HG03064 (cell line): Measurements from ENCODE around the gene PIAS2.
"Not testable (repeated sequence)": the region's sequence is repeated elsewhere in the genome, so short reads cannot be mapped to it uniquely, and the experiment has no call there.

Source experiments
- ATAC-seq: cut with Tn5 transposase; IDR thresholded peaks from one replicate; pipeline ENCODE4 v1.9.1; 2021; ENCODE audit warnings: low read depth; ENCODE audit not compliant: unreplicated experiment

The PIAS2 gene

GRCh38 chr18:46917108-46917802 lies at the start of gene PIAS2, which contains the start of gene KATNAL2:
PIAS2 (minus strand) TSS chr18:46917507; CDS start chr18:46917345, 162 bp downstream.
KATNAL2 (plus strand) TSS chr18:46917602; CDS start chr18:46946873, 29,271 bp downstream.
- ATAC-seq = peak; percentile 84

- ATAC-seq = not testable (repeated sequence)
Observed at GRCh38 chr18:46966266-46966665, 49.0 kb upstream of the PIAS2 start.

GRCh38 chr18:46964579-46965293 lies 47.4 kb upstream of the PIAS2 start:
- not testable (repeated sequence) for ATAC-seq

DNA sequence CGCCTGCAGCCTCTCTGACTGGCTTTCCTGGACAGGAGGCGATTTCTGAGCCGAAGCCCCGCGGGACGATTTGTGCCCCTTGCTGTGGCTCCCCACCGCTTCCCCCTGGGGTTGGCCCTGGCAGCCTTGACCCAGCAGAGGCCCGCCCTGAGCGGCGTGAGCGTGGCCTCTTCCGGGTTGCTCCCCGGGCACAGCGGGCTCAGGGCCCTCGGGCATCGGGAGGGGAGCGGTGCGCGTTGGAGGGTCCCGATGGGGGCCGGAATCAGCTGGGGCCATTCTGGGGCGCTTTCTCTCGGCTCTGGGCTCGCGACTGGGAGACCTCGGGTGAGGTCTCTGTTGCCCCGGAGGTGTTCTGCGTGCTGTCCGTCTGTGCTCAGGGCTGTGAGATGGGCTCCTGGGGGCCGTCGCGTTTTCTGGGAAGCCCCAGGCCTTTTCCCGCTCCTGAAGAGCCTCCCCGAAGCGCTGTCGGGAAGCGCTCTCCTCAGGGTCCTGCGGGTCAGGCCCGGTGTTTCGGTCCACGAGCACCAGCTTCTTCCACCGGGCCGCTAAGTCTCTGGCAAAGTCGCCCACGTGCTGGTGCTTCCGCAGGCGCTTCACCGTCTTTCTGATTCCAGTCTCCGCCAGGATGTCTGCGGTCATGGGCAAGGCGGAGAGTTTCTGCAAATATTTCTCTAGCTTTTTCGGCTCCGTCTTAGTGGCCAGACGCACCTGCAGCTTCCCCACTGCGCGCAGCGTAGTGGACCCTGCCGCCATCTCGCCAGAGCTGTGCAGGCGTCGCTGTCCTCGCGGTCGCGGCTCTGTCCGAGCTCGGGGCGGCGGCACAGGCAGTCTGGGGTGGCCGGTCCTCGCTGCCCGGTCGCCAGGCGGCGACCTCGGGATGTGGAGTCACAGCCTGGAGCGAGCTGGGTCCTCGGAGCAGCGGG lies 46.6 kb upstream of the PIAS2 start:
- ATAC-seq = not testable (repeated sequence)

DNA sequence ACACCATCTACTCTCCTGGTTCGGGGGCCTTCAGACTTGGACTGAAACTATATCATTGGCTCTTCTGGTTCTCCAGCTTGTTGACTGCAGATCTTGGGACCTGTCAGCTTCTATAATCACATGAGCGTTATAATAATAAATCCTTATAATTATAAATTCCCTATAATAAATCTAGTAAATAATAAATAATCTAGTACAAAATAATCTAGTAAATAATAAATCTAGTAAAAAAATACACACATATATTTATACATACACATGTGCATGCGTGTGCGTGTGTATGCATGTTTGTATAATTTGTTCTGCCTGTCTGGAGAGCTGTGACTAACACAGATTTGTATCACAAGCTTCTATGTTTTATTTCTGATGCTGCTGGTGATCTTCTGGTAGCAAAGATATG lies 40.9 kb upstream of the PIAS2 start:
- no peak for ATAC-seq

DNA sequence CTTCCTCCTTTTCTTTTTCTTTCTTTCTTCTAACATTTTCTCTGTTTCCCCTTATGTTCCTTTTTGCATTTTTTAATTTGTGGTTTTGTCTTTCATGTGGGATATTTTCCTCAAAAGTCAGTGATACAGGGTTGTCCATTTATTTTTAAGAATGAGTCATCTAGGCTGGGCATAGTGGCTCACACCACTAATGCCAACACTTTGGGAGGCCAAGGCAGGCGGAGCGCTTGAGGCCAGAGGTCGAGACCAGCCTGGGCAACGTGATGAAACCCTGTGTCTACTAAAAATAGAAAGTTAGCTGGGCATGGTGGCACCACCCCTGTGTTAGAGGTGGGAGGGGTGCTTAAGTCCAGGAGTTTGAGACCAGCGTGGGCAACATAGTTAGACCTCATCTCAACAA lies 35.9 kb upstream of the PIAS2 start:
- ATAC-seq = no peak

GRCh38 chr18:46950064-46950656 lies 32.9 kb upstream of the PIAS2 start:
- no peak for ATAC-seq

- ATAC-seq = peak; percentile 97
Observed at GRCh38 chr18:46946656-46947282, 29.5 kb upstream of the PIAS2 start.

GRCh38 chr18:46942646-46943045 lies 25.3 kb upstream of the PIAS2 start:
- no peak for ATAC-seq

- no peak for ATAC-seq
Observed at GRCh38 chr18:46939998-46940571, 22.8 kb upstream of the PIAS2 start.

DNA sequence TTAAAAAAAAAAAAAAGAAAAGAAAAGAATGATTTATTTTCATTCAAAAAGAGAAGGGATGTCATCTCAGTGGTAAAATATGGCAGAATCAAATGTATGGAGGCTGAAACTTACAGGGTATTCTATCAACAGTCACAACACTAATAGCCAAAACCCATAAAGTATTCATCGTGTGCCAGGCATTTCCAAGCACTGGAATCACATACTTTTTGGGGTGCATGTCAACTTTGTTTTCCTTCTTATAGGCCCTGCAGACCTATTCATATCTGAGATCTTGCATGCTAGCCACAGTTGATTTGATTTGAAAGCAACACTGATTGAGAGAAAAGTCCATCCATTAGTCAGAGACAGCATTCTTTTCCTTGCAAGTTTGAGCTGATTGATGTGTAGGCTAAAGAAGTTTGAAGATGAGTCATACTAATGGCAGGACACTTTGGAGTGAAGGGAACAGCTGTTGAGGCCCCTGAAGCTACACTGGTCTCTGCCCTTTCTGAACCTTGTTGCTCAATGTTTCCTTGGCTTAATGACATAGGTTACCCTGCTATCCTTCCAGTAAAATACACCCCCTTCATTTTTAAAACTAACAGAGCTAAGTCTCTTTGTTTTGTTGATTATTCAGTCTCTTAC lies 22.1 kb upstream of the PIAS2 start:
- no peak for ATAC-seq

- ATAC-seq = no peak
Observed at GRCh38 chr18:46920653-46921052, 3.3 kb upstream of the PIAS2 start.

GRCh38 chr18:46920067-46920466 lies 2.8 kb upstream of the PIAS2 start:
- no peak for ATAC-seq

GRCh38 chr18:46917803-46918600 lies 695 bp upstream of the PIAS2 start:
- ATAC-seq = peak; percentile 16

DNA sequence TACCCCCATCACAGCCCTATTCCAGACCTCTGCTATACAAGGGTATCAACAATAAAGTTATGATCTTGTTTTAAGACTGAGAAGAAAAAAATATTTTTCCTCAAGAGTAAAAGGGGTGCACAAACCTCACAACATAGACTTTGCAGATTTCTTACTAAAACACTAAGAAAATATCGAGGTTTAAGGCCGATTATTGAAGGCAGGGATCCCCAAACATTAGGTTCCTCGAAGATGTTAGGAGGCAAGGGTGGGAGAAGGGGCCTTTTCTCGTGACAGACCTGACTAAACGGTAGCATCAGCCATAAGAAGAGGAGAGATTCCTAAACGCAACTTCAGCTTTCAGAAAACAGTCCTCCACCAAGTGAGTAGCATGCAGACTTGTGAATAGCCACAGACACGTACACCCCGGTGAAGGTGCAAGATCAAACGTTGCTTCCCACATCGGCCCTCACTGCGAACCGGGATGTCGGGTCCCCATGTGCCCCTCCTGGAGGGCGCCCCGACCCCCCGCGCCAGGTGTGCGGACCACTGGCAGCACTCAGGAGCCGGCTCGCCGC lies 678 bp downstream of the PIAS2 start:
- ATAC-seq = no peak

- no peak for ATAC-seq
Observed at GRCh38 chr18:46915800-46916550, 1.3 kb downstream of the PIAS2 start.

DNA sequence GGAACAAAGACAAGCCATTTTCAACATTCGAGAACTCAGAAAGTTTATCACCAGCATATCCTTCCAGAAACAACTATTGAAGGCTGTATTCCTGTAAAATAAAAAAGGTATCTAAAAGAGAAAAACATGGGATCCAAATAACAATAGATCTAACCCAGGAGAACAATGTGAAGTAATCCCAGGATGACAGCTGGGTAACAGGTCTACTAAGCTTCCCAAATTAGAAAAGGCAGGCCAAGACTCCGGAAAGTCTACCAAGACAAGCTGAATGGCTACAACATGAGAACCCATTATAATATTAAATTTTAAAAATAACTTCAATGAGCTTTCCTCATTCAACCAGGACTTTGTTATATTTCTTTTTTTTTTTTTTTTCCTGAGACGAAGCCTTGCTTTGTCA lies 6.5 kb downstream of the PIAS2 start:
- ATAC-seq = no peak
